Heart left ventricle (tissue), 16 donors: ENCODE results near the gene RFTN2. TPM values are rescaled to one million over a fixed set of nuclear protein-coding genes. Genes with fewer than 3 reads are reported as not detected.

Experiments
- ATAC-seq, 4 donors: fragments of 200-7000 bp; cut with Tn5 transposase; one replicate each; pipeline ENCODE4 v1.9.1; 2020 to 2022; ENCODE audit warnings: moderate library complexity in 4 of 4, mild to moderate bottlenecking in 3 of 4, moderate number of reproducible peaks in 1 of 4
- DNase-seq, 5 donors: peaks; one replicate each; pipeline ENCODE4 v3.0.0-alpha.2; 2020
- H3K27ac ChIP-seq, 12 donors: fragments of 200-600 bp; sonication (generic) in 4 of 12; one replicate each; pipeline versions ENCODE4 v1.5.0 to v1.8.0; 2016 to 2022; ENCODE audit warnings: mild to moderate bottlenecking in 2 of 12
- H3K27me3 ChIP-seq, 9 donors: fragments of 200-600 bp; sonication (generic) in 2 of 9; one replicate each; pipeline versions ENCODE4 v1.5.1 to v1.8.0; 2016 to 2022; ENCODE audit warnings: mild to moderate bottlenecking in 3 of 9
- H3K36me3 ChIP-seq, 9 donors: fragments of 200-600 bp; sonication (generic) in 2 of 9; one replicate each; pipeline versions ENCODE4 v1.5.0 to v1.8.0; 2018 to 2022; ENCODE audit warnings: mild to moderate bottlenecking in 2 of 9
- H3K4me1 ChIP-seq, 12 donors: fragments of 200-600 bp; sonication (generic) in 4 of 12; one replicate each; pipeline versions ENCODE4 v1.5.0 to v1.8.0; 2016 to 2022; ENCODE audit warnings: mild to moderate bottlenecking in 3 of 12
- H3K4me3 ChIP-seq, 12 donors: fragments of 200-600 bp; sonication (generic) in 4 of 12; one replicate each; pipeline versions ENCODE4 v1.5.0 to v1.8.0; 2017 to 2022; ENCODE audit warnings: mild to moderate bottlenecking in 9 of 12, moderate library complexity in 4 of 12
- H3K9me3 ChIP-seq, 12 donors: fragments of 200-600 bp; sonication (generic) in 4 of 12; one replicate each; pipeline versions ENCODE4 v1.5.0 to v1.8.0; 2016 to 2022; ENCODE audit warnings: mild to moderate bottlenecking in 1 of 12
- POLR2A ChIP-seq, 2 donors: fragments of 450-650 bp; IDR thresholded peaks; one replicate each; pipeline ENCODE4 v1.6.1; 2017; ENCODE audit warnings: antibody characterized with exemption in 2 of 2, mild to moderate bottlenecking in 2 of 2, moderate library complexity in 2 of 2
- WGBS, 4 donors: extraction: QIAGEN DNeasy Blood & Tissue Kit in 2 of 4; methylation state at CpG; one replicate each; pipeline versions ENCODE4 v1.1.5 to v1.1.7; 2013 to 2018; 5-methylcytosine and 5-hydroxymethylcytosine counted together
- intact Hi-C, 10 donors: fragments of 100-400 bp; cut with DNase I; formaldehyde crosslinking; loops; one replicate each; pipeline versions ENCODE4 v1.11.1 to v1.14.2; 2022
- polyA plus RNA-seq, 2 donors: library from polyadenylated mRNA; stranded (reverse); fragments of 200-250 nt; gene quantifications; one replicate each; pipeline ENCODE4 v1.2.3, GENCODE V29; 2013
- total RNA-seq, 9 donors: library from RNA; depleted of rRNA in 2 of 9; stranded (reverse); fragments of >200 nt in 2 of 9; fragmentation: NEBNext Ultra II Directional in 3 of 9; extraction: Animal tissue kit (Norgen Biotek cat#: 25700) in 3 of 9; gene quantifications; one replicate each; pipeline versions ENCODE4 v1.1.0 to v1.2.4, GENCODE V29; 2016 to 2023
- TF ChIP-seq, protein P1 (sequence below), 12 donors: fragments of 200-600 bp; sonication (generic) in 4 of 12; IDR thresholded peaks; one replicate each; pipeline versions ENCODE4 v1.5.0 to v1.8.0; 2018 to 2022; ENCODE audit warnings: antibody characterized with exemption in 12 of 12, mild to moderate bottlenecking in 5 of 12
- donor health status: ischemic (EF 13 %, LVEDD 7.1; RV severe dilation, severe dysfunction).
- donor health status: healthy with polysubstance abuse.
- donor health status: DM: no; HTN: yes; CAD: no.
- donor health status: DM: no; HTN: no; CAD: no.
- donor health status: ischemic (EF 25% LVEDD 6.9; RV normal size, moderate dysfunction).
- donor health status: ischemic (EF 25% LVEDD 5.7; RV mildly dilated, moderate dysfunction).
- donor health status: healthy.
- donor health status: DM: yes; HTN: yes; CAD: no.
- donor health status: ischemic (EF 35%, LVEDD 5.7; RV mildly dilated, moderate dysfunction).
- donor health status: nonischemic (EF 11% LVEDD 7.7; RV severe dilation, severe dysfunction).
- donor health status: DM: yes; HTN: yes; CAD: no.
- donor health status: PGD.
- donor health status: ischemic (EF 29% LVEDD 5.4; RV normal size, mild dysfunction).
- donor health status: nonischemic (EF 23%, LVEDD 6.1; RV moderate dilation, normal function).

Gene RFTN2
- total and polyA plus RNA-seq, 11 donors: 1.1 to 10.1 (median 5.0) TPM

DNA sequence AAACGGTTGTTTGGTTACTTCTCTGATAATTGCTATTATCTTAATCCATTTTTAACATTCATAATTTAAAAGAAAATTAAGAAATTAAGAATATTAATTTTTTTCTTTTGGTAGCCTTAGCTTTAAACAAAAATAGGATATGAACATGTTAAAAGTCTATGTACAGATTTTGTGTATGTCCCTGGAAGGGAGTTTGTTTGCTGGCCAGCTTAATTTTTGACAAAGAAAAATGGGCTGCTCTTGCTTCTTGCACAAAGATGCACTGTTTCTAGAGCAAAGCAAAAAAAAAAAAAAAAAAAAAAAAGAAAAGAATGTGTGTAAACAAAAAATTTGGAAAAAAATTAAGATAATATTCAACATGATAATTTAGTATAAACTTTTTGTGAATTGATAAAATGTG is 1.3 kb downstream of the RFTN2 start:
- no peaks in the 10 kb centered on the region for H3K36me3 ChIP-seq
- ATAC-seq (no peak), DNase-seq (no peak)
- peaks cover 0 to 27% (median 7%) of the 10 kb centered on the region in 12 donors for H3K4me1 ChIP-seq
- intact Hi-C loops: no loop called here
- H3K27me3 ChIP-seq: peaks cover 0 to 3% (median 0%) of the 10 kb centered on the region in 9 donors
- TF ChIP-seq, protein P1, sequence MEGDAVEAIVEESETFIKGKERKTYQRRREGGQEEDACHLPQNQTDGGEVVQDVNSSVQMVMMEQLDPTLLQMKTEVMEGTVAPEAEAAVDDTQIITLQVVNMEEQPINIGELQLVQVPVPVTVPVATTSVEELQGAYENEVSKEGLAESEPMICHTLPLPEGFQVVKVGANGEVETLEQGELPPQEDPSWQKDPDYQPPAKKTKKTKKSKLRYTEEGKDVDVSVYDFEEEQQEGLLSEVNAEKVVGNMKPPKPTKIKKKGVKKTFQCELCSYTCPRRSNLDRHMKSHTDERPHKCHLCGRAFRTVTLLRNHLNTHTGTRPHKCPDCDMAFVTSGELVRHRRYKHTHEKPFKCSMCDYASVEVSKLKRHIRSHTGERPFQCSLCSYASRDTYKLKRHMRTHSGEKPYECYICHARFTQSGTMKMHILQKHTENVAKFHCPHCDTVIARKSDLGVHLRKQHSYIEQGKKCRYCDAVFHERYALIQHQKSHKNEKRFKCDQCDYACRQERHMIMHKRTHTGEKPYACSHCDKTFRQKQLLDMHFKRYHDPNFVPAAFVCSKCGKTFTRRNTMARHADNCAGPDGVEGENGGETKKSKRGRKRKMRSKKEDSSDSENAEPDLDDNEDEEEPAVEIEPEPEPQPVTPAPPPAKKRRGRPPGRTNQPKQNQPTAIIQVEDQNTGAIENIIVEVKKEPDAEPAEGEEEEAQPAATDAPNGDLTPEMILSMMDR (IDR thresholded peaks at IDR 0.05): no peak
- TF ChIP-seq POLR2A (IDR thresholded peaks at IDR 0.05): no peak
- peak overlapping the region in 6 of 12 donors; percentile 64 to 80 (median 74) for H3K27ac ChIP-seq
- peak overlapping the region in 11 of 12 donors; percentile 18 to 60 (median 51) for H3K4me3 ChIP-seq
- WGBS, 4 donors: 40 to 44% (median 43%) methylated on average over 1 of the region's 1 CpG
- peaks cover 0 to 6% (median 0%) of the 10 kb centered on the region in 12 donors for H3K9me3 ChIP-seq

DNA sequence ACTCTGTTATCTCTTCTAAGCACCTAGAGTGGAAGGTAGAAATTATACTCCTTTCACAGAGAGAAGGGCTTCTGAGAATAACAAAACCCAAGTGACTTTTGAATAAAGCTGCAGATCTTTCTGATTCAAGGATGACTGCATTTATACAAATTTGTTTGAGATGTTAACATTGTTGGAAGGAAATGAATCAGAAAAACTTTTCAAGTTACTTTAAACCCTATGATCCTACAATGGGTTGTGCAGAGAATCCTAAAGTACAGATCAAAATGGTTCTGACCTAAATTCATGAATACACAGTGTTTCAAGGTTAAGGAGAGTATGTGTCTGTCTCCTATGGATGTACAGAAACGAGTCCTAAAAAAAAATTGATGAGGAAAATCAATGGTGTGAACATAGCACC is 1.8 kb downstream of the RFTN2 start:
- ATAC-seq: no peak
- no peak for TF ChIP-seq POLR2A (IDR thresholded peaks at IDR 0.05)
- TF ChIP-seq, protein P1 (IDR thresholded peaks at IDR 0.05): no peak
- Histone ChIP-seq H3K4me1 (peaks cover 0 to 27% (median 7%) of the 10 kb centered on the region in 12 donors), H3K36me3 (no peaks in the 10 kb centered on the region), H3K9me3 (peaks cover 0 to 9% (median 0%) of the 10 kb centered on the region in 12 donors), H3K27me3 (peaks cover 0 to 3% (median 0%) of the 10 kb centered on the region in 9 donors), H3K4me3 (peak overlapping the region in 10 of 12 donors; percentile 22 to 60 (median 52)), H3K27ac (peak overlapping the region in 1 of 12 donors; percentile 3)
- DNase-seq: no peak
- WGBS, 4 donors: 35 to 49% (median 43%) methylated on average over 1 of the region's 1 CpG
- intact Hi-C loops: no loop called here

DNA sequence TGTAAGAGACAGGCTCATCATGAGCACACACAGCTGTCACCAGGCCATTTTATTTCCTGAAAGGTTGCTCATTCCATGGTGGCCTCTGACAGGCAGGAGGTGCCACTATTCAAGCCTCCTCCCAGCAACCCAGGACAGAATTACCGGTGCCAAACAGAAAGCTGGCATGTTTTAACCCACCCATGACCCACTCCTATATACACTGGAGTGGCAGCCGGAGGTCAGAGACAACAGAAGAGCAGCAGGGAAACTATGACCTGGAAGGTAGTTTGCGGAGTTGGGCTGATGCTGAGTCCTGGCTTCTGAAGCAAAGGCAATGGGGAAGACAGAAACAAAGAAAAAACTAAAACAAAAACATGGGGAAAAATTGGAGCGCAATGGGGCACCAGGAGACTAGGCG is 2.3 kb downstream of the RFTN2 start:
- peak overlapping the region in 8 of 12 donors; percentile 44 to 60 (median 54) for H3K4me3 ChIP-seq
- ATAC-seq (no peak), DNase-seq (no peak)
- H3K9me3 ChIP-seq: peaks cover 0 to 13% (median 0%) of the 10 kb centered on the region in 12 donors
- H3K36me3 ChIP-seq: no peaks in the 10 kb centered on the region
- WGBS, 4 donors: 67 to 71% (median 67%) methylated on average over 5 of the region's 5 CpGs
- TF ChIP-seq, protein P1 (IDR thresholded peaks at IDR 0.05): no peak
- TF ChIP-seq POLR2A (IDR thresholded peaks at IDR 0.05): no peak
- intact Hi-C loops: no loop called here
- no peak overlapping the region for H3K27ac ChIP-seq
- peaks cover 0 to 3% (median 0%) of the 10 kb centered on the region in 9 donors for H3K27me3 ChIP-seq
- H3K4me1 ChIP-seq: peaks cover 0 to 27% (median 7%) of the 10 kb centered on the region in 12 donors

DNA sequence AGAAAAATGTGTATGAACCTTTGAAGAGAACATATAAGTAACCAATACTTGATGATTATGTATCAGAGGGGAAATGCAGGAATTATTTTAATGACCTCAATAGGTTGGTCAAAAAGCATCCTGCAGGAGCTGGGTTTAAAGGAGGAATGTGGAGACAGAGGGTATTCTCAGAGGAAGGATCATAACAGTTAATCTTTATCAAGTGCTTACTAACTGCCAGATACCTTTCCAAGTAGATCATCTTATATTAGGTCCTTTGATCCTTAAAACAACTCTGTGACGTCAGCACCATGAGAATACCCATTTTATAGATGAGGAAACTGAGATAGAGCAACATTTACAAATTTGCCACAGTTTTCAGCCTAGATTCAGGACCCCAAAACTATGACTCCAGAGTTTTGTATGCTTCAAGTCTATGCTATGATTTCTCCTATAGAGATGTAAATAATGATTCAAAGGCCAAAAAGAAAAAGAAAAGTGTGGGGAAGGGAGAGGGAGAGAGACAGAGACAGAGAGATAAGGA is 3.0 kb downstream of the RFTN2 start:
- peak overlapping the region in 2 of 12 donors; percentile 53 to 60 for H3K4me3 ChIP-seq
- DNase-seq (no peak), ATAC-seq (no peak)
- intact Hi-C loops: no loop called here
- H3K4me1 ChIP-seq: peaks cover 0 to 24% (median 7%) of the 10 kb centered on the region in 12 donors
- WGBS, 4 donors: 40 to 58% (median 50%) methylated on average over 1 of the region's 1 CpG
- H3K36me3 ChIP-seq: no peaks in the 10 kb centered on the region
- H3K27me3 ChIP-seq: peaks cover 0 to 3% (median 0%) of the 10 kb centered on the region in 9 donors
- no peak overlapping the region for H3K27ac ChIP-seq
- peaks cover 0 to 18% (median 2%) of the 10 kb centered on the region in 12 donors for H3K9me3 ChIP-seq
- TF ChIP-seq, protein P1 (IDR thresholded peaks at IDR 0.05): no peak
- TF ChIP-seq POLR2A (IDR thresholded peaks at IDR 0.05): no peak
